ENCODE data around the gene ZSCAN16.

Gene ZSCAN16

GRCh38 chr6:28125401-28125800 is 992 bp downstream of the ZSCAN16 start:
- DNase-seq (ENCODE audit: low read depth in 2 of 3, low spot score in 2 of 3) = no peak

DNA sequence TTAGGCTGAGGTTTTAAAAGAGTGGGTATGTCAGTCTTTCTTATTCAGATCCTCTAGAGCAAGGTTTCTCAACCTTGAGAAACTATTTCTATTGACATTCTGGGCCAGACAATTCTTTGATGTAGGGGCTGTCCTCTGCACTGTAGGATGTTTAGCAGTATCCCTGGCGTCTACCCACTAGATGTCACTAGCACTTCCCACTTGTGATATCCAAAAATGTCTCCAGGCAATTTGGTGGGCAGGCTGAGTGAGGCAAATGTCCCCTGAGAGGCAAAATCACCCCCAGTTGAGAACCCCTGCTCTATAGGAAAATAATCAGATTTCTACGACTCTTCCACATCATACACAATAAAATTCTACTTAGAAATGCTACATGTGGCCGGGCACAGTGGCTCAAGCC is 9.6 kb downstream of the ZSCAN16 start:
- DNase-seq (ENCODE audit: low read depth in 2 of 3, low spot score in 2 of 3) = no peak

GRCh38 chr6:28134716-28135115 is 10.3 kb downstream of the ZSCAN16 start:
- no peak for DNase-seq (ENCODE audit: low read depth in 2 of 3, low spot score in 2 of 3)

DNA sequence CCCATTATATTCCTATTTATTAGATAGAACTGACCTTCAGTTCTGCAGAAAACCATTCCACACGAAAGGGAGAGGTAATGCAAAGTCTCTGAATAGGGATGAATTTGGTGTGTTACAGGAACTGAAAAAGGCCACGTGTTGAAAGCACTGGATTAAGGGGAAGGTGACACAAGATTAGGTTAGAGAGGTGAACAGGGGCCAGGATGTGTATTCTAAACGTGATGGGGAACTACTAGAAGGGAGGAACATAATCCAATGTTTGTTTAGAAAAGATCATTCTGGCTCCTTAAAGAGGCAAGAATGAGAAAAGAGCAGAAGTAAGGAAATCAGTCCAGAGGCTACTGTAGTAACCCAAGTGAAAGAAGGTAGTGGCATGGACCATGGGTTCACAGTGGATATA is 11.0 kb downstream of the ZSCAN16 start:
- DNase-seq (ENCODE audit: low read depth in 2 of 3, low spot score in 2 of 3) = no peak

DNA sequence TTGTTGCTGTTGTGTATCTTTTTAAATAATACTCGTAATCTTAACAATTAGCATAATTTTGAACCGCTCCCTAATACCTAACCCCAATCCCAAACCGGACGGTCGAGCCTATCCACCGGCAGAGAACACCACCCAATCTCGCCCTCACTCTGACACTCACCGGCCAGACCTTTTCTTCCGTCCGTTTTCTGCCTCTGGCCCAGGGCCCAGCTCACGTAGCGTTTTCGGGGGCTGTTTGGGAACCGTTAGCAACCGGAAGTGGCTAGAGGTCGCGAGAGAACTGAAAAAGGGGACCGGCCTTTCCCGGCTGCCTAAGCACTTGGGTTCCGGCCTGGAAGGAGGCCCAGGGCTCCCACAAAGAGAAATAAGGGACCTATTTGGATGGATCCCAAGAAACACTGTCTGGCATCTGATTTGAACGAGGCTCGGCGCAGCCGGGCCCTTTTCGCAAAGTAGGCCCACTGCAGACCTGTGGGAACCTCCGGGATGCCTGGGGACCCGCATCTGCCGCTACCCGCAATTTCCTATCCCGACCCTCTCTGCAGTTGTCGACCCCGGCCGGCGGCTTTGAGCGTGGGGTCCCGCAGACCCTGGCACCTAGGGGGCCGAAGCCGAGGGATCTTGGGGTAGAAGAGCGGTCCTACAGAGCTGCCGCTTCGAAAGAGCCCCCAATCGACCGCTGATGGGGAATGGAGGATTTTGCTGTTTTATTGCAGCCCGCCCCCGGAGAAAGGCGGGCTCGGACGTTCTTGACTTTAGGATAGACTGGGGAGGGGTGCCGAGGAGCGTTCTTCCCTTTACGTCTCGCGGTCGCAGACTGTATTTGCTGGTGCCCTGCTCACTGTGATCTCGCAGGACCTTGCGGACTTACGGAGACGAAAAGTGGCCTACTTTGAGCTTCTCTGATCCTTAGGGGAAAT is 12.4 kb downstream of the ZSCAN16 start:
- peak; percentile 62 to 69 (median 63) for DNase-seq (ENCODE audit: low read depth in 2 of 3, low spot score in 2 of 3)

GRCh38 chr6:28137505-28137981 is 13.1 kb downstream of the ZSCAN16 start:
- DNase-seq (ENCODE audit: low read depth in 2 of 3, low spot score in 2 of 3) = no peak

DNA sequence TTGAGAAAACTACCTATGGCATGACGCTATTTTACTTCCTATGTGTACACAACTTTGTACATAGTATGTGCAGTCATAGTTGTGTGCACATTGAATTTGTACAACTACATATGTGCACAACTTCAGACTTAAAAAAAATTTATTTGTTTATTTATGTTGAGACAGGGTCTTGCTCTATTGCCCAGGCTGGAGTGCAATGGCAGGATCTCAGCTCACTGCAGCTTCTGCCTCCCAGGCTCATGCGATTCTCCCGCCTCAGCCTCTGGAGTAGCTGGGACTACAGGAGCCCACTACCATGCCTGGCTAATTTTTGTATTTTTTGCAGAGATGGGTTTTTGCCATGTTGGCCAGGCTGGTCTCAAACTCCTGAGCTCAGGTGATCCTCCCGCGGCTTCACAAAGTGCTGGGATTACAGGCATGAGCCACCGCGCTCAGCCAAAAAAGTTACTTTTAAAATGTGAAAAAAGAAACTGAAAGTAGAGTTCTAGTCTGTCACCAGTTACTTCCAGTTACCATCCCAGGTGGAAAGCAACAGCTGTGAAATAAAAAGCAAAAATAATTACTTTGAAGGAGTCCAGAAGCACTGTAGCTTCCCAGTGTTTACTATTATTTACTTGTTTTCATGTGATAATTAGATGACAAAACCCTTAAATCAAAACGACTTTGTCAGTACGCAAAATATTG is 15.6 kb downstream of the ZSCAN16 start:
- no peak for DNase-seq (ENCODE audit: low read depth in 2 of 3, low spot score in 2 of 3)

GRCh38 chr6:28140616-28141015 is 16.2 kb downstream of the ZSCAN16 start:
- DNase-seq (ENCODE audit: low read depth in 2 of 3, low spot score in 2 of 3) = no peak

DNA sequence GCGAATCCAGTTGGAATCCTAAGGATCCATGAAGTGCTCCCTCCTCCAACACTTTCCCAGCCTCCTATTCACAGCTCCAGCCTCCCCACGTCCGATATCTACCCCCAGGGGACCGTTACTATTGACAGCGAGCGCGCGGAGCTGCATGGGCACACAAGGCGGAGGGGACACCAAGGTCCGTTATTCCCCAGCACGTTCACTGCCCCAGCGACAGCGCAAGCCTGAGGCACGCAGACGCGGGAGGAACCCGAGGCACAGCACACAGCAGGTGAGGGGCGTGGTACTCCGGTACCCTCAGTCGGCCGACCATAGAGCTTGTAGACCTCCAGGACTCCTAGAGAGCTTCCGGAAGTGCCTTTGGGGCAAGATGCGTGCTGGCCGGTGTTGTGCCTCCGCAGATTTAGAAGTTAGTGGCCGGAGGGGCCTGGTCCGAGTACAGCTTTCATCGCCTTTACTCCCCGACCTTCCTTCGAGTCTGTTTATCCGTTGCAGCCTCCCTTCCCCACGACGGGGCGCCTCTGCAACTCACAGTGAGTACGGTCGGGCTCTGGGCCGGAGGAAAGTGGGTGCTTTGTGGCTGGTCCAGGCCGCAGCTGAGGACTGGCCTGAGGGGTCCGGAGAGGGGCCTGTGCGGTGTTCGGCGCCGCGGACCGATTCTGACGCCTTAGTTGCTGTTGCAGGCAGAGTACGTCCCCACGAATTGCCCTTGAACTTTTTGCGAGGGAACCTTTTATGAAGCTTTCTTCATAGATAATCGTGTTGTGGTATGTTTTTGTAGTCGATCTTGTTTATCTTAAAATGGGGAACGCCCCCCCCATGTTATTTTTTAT is 17.3 kb downstream of the ZSCAN16 start, which contains the start of gene ZKSCAN8:
Gene ZKSCAN8 (plus strand): TSS at position 384 of the 830 bp plus-strand sequence. CDS start 6,525 bp downstream, outside the sequence.
- peak in 2 of 3 experiments; percentile 48 to 50 for DNase-seq (ENCODE audit: low read depth in 2 of 3, low spot score in 2 of 3)

GRCh38 chr6:28142446-28142845 is 18.0 kb downstream of the ZSCAN16 start:
- DNase-seq (ENCODE audit: low read depth in 2 of 3, low spot score in 2 of 3) = no peak

DNA sequence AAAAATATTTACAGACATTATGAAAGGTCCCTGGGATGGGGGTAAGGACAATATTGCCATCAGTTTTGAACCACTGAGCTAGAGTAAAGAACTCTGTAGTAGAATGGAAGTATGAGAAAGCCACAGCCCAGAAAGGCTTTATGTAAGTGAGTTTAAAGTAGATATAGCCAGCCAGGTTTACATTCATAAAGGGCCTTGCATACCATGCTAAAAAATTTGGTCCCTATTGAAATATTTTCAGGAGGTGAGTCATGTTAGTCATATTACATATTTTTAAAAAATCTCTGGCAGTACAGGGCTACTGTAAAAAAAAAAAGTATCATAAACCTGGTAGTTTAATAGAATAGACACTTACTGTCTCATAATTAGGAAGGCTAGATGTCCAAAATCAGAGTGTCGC is 20.8 kb downstream of the ZSCAN16 start:
- no peak for DNase-seq (ENCODE audit: low read depth in 2 of 3, low spot score in 2 of 3)

GRCh38 chr6:28152531-28152930 is 28.1 kb downstream of the ZSCAN16 start:
- DNase-seq (ENCODE audit: low read depth in 2 of 3, low spot score in 2 of 3) = no peak

GRCh38 chr6:28153546-28153945 is 29.1 kb downstream of the ZSCAN16 start:
- no peak for DNase-seq (ENCODE audit: low read depth in 2 of 3, low spot score in 2 of 3)

- DNase-seq (ENCODE audit: low read depth in 2 of 3, low spot score in 2 of 3) = no peak
These were observed 29.9 kb downstream of the ZSCAN16 start for GRCh38 chr6:28154357-28154756.

DNA sequence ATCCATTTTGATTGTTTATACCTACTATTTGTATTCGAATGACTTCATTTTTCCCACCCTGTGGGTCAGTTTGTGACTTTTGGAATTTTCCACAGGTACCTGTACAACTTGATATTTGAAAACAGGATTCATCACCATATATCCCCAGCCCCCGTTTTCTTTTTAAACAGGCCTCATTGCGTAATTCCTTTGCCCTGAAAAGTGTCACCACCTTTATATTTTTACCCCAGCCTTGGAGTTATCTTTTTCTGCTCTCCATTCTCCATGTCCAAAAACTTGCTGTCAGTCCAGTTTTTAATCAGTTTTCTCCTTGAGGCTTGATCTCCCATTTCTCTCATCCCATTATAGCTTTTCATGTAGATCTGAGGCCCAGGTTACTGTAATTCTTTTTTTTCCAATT is 33.9 kb downstream of the ZSCAN16 start:
- DNase-seq (ENCODE audit: low read depth in 2 of 3, low spot score in 2 of 3) = no peak

GRCh38 chr6:28159029-28159607 is 34.7 kb downstream of the ZSCAN16 start:
- DNase-seq (ENCODE audit: low read depth in 2 of 3, low spot score in 2 of 3) = no peak

DNA sequence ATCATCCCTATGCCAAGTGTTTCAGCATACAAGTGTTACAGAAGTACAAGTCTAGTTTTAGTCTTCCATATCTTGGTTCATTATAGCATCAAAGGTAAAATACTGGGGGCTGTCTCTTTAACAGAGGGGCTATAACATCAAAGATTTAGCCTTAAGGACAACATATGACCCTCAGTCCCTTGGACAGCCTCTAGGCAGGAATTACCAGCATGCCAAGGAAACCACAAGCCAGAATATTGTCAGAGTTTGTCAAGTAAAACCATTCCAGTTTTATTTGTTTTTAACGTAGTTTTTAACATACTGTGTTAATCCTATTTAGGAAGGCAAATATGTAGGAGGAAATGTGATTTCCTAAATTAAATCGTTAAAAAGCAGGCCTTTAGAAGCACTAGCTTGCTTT is 35.8 kb downstream of the ZSCAN16 start:
- no peak for DNase-seq (ENCODE audit: low read depth in 2 of 3, low spot score in 2 of 3)

GRCh38 chr6:28161410-28162079 is 37.1 kb downstream of the ZSCAN16 start:
- peak; percentile 60 to 72 (median 65) for DNase-seq (ENCODE audit: low read depth in 2 of 3, low spot score in 2 of 3)

- DNase-seq (ENCODE audit: low read depth in 2 of 3, low spot score in 2 of 3) = no peak
These were observed 41.2 kb downstream of the ZSCAN16 start for GRCh38 chr6:28165563-28165962.

DNA sequence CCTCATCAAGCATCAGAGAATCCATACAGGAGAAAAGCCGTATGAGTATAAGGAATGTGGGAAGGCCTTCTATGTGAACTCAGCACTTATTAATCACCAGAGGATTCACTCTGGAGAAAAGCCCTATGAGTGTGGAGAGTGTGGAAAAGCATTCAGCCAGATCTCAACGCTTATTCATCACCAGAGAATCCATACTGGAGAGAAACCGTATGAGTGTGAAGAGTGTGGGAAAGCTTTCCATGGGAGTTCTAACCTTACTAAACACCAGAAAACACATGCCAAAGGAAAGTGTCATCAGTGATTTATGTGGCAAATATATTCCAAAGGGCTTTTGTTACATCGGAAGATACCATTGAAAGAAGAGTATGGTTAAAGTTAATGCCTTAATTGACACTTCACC is 42.7 kb downstream of the ZSCAN16 start:
- no peak for DNase-seq (ENCODE audit: low read depth in 2 of 3, low spot score in 2 of 3)
